Measurements from ENCODE around the gene TARBP1.
"Not testable (repeated sequence)": the region's sequence is repeated elsewhere in the genome, so short reads cannot be mapped to it uniquely, and the experiment has no call there.

DNA sequence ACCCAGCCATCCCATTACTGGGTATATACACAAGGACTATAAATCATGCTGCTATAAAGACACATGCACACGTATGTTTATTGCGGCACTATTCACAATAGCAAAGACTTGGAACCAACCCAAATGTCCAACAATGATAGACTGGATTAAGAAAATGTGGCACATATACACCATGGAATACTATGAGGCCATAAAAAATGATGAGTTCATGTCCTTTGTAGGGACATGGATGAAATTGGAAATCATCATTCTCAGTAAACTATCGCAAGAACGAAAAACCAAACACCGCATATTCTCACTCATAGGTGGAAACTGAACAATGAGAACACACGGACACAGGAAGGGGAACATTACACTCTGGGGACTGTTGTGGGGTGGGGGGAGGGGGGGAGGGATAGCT lies 79.5 kb downstream of the TARBP1 start:
- TF ChIP-seq, protein P1, sequence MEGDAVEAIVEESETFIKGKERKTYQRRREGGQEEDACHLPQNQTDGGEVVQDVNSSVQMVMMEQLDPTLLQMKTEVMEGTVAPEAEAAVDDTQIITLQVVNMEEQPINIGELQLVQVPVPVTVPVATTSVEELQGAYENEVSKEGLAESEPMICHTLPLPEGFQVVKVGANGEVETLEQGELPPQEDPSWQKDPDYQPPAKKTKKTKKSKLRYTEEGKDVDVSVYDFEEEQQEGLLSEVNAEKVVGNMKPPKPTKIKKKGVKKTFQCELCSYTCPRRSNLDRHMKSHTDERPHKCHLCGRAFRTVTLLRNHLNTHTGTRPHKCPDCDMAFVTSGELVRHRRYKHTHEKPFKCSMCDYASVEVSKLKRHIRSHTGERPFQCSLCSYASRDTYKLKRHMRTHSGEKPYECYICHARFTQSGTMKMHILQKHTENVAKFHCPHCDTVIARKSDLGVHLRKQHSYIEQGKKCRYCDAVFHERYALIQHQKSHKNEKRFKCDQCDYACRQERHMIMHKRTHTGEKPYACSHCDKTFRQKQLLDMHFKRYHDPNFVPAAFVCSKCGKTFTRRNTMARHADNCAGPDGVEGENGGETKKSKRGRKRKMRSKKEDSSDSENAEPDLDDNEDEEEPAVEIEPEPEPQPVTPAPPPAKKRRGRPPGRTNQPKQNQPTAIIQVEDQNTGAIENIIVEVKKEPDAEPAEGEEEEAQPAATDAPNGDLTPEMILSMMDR (IDR thresholded peaks at IDR 0.05; ENCODE audit: low read length) = not testable (repeated sequence)
- TF ChIP-seq EZH2 (IDR thresholded peaks at IDR 0.05; ENCODE audit: borderline replicate concordance, low read length) = not testable (repeated sequence)
